GM19372 (cell line): ENCODE data around the gene INO80.

Experiments used
- ATAC-seq: cut with Tn5 transposase; IDR thresholded peaks from one replicate; pipeline ENCODE4 v1.9.1; 2021; ENCODE audit warnings: mild to moderate bottlenecking, low read depth, moderate library complexity; ENCODE audit not compliant: unreplicated experiment

The INO80 gene

GRCh38 chr15:41006479-41006878 lies 109.6 kb downstream of the INO80 start:
- ATAC-seq = no peak

- no peak for ATAC-seq
Observed at GRCh38 chr15:41004490-41004889, 111.6 kb downstream of the INO80 start.

GRCh38 chr15:41001524-41002214 lies 114.4 kb downstream of the INO80 start:
- ATAC-seq = no peak

GRCh38 chr15:40999190-40999589 lies 116.9 kb downstream of the INO80 start:
- ATAC-seq = no peak

GRCh38 chr15:40995656-40996055 lies 120.4 kb downstream of the INO80 start:
- ATAC-seq = no peak

GRCh38 chr15:40992825-40993224 lies 123.3 kb downstream of the INO80 start:
- ATAC-seq = no peak

- no peak for ATAC-seq
Observed at GRCh38 chr15:40992241-40992741, 123.8 kb downstream of the INO80 start.

- no peak for ATAC-seq
Observed at GRCh38 chr15:40991355-40991754, 124.7 kb downstream of the INO80 start.

- ATAC-seq = no peak
Observed at GRCh38 chr15:40990789-40991188, 125.3 kb downstream of the INO80 start.

- ATAC-seq = no peak
Observed at GRCh38 chr15:40990080-40990479, 126.0 kb downstream of the INO80 start.

- ATAC-seq = no peak
Observed at GRCh38 chr15:40988156-40988555, 127.9 kb downstream of the INO80 start.

GRCh38 chr15:40986820-40987219 lies 129.3 kb downstream of the INO80 start:
- ATAC-seq = no peak

- ATAC-seq = no peak
Observed at GRCh38 chr15:40985541-40986330, 130.3 kb downstream of the INO80 start.

- ATAC-seq = no peak
Observed at GRCh38 chr15:40984964-40985363, 131.1 kb downstream of the INO80 start.

- no peak for ATAC-seq
Observed at GRCh38 chr15:40984406-40984805, 131.7 kb downstream of the INO80 start.

GRCh38 chr15:40982855-40983254 lies 133.2 kb downstream of the INO80 start:
- no peak for ATAC-seq

GRCh38 chr15:40981186-40981585 lies 134.9 kb downstream of the INO80 start:
- no peak for ATAC-seq

GRCh38 chr15:40978562-40978961 lies 137.5 kb downstream of the INO80 start:
- ATAC-seq = no peak

- ATAC-seq = no peak
Observed at GRCh38 chr15:40978141-40978540, 137.9 kb downstream of the INO80 start.

GRCh38 chr15:40976819-40977218 lies 139.3 kb downstream of the INO80 start:
- ATAC-seq = no peak

- no peak for ATAC-seq
Observed at GRCh38 chr15:40974879-40975278, 141.2 kb downstream of the INO80 start.

- no peak for ATAC-seq
Observed at GRCh38 chr15:40969363-40969762, 146.7 kb downstream of the INO80 start.
